CD4-positive, alpha-beta T cell treated with Interleukin-6 at 100 ng/mL for 8 hours (primary cell): ENCODE measurements around the gene THEM4.
"Not testable (repeated sequence)": the region's sequence is repeated elsewhere in the genome, so short reads cannot be mapped to it uniquely, and the experiment has no call there.

Experiments used
- DNase-seq: peaks from one replicate; pipeline ENCODE4 v3.0.0-alpha.2; 2020; ENCODE audit warnings: mixed read lengths, low spot score

The THEM4 gene

GRCh38 chr1:151934048-151934493, 24.8 kb upstream of the THEM4 start:
- peak; percentile 65 for DNase-seq

GRCh38 chr1:151924691-151925587, 15.6 kb upstream of the THEM4 start:
- DNase-seq: no peak

- DNase-seq: no peak
These were observed 14.1 kb upstream of the THEM4 start for GRCh38 chr1:151923422-151923821.

DNA sequence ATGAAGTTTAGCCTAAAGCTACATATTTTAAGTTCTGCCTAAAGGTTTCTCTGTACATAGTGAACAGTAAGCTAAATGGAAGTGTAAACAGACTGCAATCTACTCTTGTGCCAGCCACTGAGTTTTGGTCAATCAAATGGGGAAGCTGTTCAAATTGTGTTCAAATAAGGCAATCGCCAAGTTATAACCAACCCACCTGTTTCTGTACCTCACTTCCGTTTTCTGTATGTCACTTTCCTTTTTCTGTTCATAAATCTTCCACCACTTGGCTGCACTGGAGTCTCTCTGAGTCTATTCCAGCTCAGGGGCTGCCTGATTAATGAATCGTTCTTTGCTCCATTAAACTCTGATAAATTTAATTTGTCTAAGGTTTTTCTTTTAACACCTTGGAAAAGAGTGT, 10.8 kb upstream of the THEM4 start:
- no peak for DNase-seq

- no peak for DNase-seq
These were observed 9.7 kb upstream of the THEM4 start for GRCh38 chr1:151918819-151919610.

- no peak for DNase-seq
These were observed 8.8 kb upstream of the THEM4 start for GRCh38 chr1:151918156-151918555.

DNA sequence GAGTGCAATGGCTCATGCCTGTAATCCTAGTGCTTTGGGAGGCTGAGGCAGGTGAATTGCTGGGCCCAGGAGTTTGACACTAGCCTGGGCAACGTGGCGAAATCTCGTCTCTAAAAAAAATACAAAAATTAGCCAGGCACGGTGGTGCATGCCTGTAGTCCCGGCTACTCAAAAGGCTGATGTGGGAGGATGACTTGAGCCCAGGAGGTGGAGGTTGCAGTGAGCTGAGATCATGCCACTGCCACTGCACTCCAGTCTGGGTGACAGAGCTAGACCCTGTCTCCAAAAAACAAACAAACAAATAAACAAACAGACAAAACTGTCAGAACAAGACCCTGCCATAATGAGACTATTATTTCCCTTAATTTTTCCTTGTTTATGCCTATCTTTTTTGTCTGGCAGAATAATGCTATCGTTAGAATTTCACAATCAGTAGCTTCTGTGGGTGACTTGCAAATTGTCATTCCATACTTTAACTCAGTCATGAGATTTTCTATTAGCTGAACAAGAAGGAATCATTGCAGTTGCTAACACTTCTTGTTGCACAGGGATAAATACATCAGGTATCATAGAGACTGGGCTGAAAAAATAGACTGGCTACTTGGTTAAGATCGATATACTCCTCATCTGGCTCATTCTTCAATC, 7.5 kb upstream of the THEM4 start:
- DNase-seq: no peak

DNA sequence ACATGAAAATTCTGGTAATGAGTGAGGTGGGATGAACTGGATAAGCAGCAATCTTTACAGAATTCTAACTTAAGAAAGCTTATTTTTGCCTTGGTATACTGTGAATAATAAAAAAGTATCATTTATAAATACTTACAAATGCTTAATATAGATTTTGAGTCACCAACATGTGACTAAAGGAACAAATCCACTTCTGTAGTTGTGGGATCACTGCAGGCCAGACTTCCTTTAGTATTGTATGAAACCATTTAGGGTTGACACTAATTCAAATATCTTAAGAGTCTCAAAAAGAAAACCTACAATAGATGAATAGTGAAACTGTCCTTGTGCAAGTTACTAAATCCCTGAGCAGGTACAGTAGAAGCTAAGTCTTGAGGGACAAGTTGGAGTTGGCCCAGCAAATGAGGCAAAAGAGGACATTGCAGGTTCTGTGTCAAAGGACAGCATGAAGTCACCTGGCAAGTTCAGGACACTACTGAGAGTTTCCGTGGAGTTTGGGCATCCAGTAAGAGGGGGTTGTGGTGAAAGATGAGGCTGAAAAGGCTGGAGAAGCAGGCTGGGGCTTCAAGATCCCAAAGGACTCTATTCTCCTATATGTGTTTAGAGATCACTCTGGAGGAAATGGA, 5.9 kb upstream of the THEM4 start:
- DNase-seq: no peak

DNA sequence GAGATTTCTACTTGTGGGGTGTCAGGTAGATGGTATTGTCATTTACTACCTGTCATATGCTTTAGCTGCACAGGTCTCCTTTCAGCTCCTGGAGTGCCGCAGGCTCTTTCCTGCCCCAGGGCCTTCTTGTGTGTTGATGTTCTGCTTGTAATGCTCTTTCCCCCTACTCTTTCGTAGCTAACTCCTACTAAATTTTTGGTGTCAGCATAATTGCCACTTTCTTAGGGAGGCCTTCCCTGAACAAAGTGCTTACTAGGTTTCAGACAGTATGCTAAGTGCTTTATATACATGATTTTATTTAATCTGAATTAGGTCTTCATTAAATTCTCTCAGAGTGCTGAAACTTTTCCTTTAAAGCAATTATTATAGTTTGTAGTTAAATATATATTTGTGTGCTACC, 4.8 kb upstream of the THEM4 start:
- no peak for DNase-seq

- DNase-seq: no peak
These were observed 3.7 kb upstream of the THEM4 start for GRCh38 chr1:151912973-151913372.

GRCh38 chr1:151908228-151908691, 1.1 kb downstream of the THEM4 start:
- DNase-seq: no peak

DNA sequence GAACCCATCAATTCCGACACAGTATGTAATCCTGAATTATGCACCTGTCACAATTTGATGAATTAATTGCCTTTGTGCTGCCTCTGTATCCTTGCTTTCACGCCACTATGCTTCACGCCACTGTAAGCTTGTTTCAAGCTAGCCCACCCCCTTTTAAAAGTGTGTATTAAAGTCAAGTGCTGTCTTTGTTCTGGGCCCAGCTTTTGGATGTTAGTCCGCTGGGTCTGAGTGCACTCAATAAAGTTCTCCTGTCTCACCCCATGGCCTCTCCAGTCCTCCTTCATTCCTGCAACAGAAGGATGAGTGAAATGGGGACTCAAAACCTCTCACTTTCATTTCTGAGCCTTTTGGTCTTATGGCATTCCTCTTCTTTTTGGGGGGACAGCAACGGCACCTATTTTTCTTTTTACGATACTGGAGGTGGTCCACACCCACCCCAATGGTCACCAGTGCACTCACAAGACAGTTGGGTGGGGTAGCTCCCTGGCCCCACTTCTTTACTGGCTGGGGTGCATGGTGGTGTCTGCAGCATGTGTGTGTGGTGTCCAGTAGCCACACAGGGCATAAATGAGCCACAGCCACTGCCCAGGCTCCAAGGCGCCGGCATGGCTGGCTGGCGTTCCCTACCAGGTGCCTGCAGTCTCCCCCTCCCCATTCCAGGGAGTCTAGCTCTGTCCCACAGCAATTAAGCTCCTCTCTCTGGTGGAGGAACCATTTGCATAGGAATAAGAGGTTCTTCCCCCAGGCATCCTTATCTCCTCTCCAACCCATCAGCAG, 1.8 kb downstream of the THEM4 start:
- DNase-seq: no peak

DNA sequence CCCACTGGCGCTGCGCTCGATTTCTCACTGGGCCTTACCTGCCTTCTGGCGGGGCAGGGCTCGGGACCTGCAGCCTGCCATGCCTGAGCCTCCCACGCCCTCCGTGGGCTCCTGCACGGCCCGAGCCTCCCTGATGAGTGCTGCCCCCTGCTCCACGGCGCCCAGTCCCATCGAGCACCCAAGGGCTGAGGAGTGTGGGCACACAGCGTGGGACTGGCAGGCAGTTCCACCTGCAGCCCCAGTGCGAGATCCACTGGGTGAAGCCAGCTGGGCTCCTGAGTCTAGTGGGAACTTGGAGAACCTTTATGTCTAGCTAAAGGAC, 3.0 kb downstream of the THEM4 start:
- DNase-seq: not testable (repeated sequence)

DNA sequence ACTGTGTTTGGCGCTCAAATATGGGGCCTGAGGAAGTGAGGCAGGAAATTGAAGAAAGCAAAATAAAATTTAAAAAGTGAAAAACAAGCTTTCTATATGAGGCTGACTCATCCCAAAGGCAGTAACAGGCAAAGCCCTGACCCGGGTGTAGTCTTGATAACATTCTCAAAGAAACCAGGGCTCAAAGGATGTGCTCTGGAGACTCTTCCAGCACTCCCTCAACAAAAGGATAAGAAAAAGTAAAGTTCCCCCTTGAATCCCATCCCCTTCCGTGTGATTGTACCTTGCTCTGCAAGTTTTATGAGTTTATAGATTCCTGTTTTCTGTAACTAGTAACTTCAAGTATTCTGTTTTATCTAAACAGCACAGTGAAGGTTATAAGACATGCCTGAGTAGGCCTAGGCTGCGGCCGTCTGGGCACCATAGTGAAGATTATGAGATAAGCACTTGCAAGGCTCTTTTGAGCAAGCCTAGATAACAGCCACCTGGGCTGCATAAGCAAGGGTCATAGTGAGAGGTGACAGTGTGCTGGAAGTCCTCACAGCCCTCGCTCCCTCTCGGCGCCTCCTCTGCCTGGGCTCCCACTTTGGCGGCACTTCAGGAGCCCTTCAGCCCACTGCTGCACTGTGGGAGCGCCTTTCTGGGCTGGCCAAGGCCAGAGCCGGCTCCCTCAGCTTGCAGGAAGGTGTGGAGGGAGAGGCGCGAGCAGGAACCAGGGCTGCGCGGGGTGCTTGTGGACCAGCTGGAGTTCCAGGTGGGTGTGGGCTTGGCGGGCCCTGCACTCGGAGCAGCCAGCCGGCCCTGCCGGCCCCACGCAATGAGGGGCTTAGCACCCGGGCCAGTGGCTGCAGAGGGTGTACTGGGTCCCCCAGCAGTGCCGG, 3.6 kb downstream of the THEM4 start:
- peak; percentile 66 for DNase-seq

- DNase-seq: peak; percentile 84
These were observed 4.3 kb downstream of the THEM4 start for GRCh38 chr1:151905070-151905442.

DNA sequence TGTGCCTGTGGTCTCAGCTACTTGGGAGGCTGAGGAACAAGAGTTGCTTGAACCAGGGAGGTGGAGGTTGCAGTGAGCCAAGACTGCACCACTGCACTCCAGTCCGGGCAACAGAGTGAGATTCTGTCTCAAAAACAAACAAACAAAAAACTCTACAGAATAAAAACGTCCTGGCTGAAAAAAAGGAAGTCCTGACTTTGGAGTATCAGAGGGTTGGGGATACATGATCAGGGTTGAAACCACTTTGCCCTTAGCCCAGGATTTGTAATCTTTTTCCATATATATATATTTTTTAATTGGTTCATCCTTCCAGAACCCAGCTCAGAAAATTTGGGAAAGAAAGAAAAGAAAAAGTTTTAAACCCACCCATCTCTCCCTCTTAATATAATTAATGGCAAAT, 6.5 kb downstream of the THEM4 start:
- DNase-seq: no peak

DNA sequence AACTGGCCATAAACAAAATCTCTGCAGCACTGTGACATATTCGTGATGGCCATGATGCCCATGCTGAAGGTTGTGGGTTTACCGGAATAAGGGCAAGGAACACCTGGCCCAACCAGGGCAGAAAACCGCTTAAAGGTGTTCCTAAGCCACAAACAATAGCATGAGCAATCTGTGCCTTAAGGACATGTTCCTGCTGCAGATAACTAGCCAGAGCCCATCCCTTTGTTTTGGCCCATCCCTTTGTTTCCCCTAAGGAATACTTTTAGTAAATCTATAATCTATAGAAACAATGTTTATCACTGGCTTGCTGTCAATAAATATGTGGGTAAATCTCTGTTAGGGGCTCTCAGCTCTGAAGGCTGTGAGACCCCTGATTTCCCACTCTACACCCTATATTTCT, 8.5 kb downstream of the THEM4 start:
- not testable (repeated sequence) for DNase-seq

- peak; percentile 84 for DNase-seq
These were observed 10.8 kb downstream of the THEM4 start for GRCh38 chr1:151898519-151898991.

- peak; percentile 1 for DNase-seq
These were observed 11.3 kb downstream of the THEM4 start for GRCh38 chr1:151897991-151898431.
